ENCODE measurements around the gene SWSAP1. TPM values are rescaled to one million over a fixed set of nuclear protein-coding genes. Genes with fewer than 3 reads are reported as not detected.
A peak's percentile ranks its signal among the peaks of the same experiment; 100 is the strongest.

SWSAP1 gene
- total and polyA plus RNA-seq, 9 of the 15 experiments (the other 6 are each of a cell fraction or from before 2014, with no cell fraction given): 0.18 to 2.8 (median 1.7) TPM

- no peak for TF ChIP-seq STAT6 (CRISPR knock-in tag; IDR thresholded peaks at IDR 0.05)
- no peak for TF ChIP-seq ZNF280B (CRISPR knock-in tag; IDR thresholded peaks at IDR 0.05)
- no peak; the same call in 1 of the 2 replicates for TF ChIP-seq DMBX1 (CRISPR knock-in tag; IDR thresholded peaks at IDR 0.05; ENCODE audit: borderline replicate concordance)
- no peak for TF ChIP-seq CBX2 (IDR thresholded peaks at IDR 0.05; ENCODE audit: insufficient read depth, low read length, poor library complexity, severe bottlenecking)
- peak; percentile 64 for TF ChIP-seq ZFX (CRISPR knock-in tag; IDR thresholded peaks at IDR 0.05)
- no peak for TF ChIP-seq ZSCAN32 (CRISPR knock-in tag; IDR thresholded peaks at IDR 0.05)
- no peak for TF ChIP-seq KAT2B (IDR thresholded peaks at IDR 0.05; ENCODE audit: low read depth, low read length)
- TF ChIP-seq HMGN3 (IDR thresholded peaks at IDR 0.05; ENCODE audit: borderline replicate concordance, extremely low read depth, insufficient read length, low read depth, low read length): peak; percentile 53
- TF ChIP-seq KDM5B (IDR thresholded peaks at IDR 0.05; ENCODE audit: insufficient replicate concordance, low read depth, low read length): peak; percentile 37
- no peak for TF ChIP-seq XRCC4 (IDR thresholded peaks at IDR 0.05; ENCODE audit: extremely low read depth, insufficient read depth, insufficient read length)
- TF ChIP-seq TAF7 (tag; IDR thresholded peaks at IDR 0.05): no peak
- TF ChIP-seq MAX (CRISPR knock-in tag; IDR thresholded peaks at IDR 0.05): peak; percentile 71
- no peak for TF ChIP-seq ZNF175 (CRISPR knock-in tag; IDR thresholded peaks at IDR 0.05; ENCODE audit: low read depth)
- no peak; the same call in 1 of the 2 replicates for TF ChIP-seq PHF8 (IDR thresholded peaks at IDR 0.05; ENCODE audit: borderline replicate concordance, low read length)
- TF ChIP-seq CC2D1A (IDR thresholded peaks at IDR 0.05): peak; percentile 60; the same call in 1 of the 2 replicates
- TF ChIP-seq LARP7 (IDR thresholded peaks at IDR 0.05): no peak
- no peak for TF ChIP-seq IRF2 (CRISPR knock-in tag; IDR thresholded peaks at IDR 0.05)
- no peak for TF ChIP-seq NFRKB (IDR thresholded peaks at IDR 0.05; ENCODE audit: low read depth)
- no peak for TF ChIP-seq IFI16 (CRISPR knock-in tag; IDR thresholded peaks at IDR 0.05)
- TF ChIP-seq ZNF75A (CRISPR knock-in tag; IDR thresholded peaks at IDR 0.05): no peak
- peak; percentile 53; the same call in 1 of the 2 replicates for TF ChIP-seq XRCC5 (IDR thresholded peaks at IDR 0.05; ENCODE audit: low read depth, low read length)
- no peak for TF ChIP-seq U2AF2 (optimal IDR thresholded peaks at IDR 0.05; ENCODE audit: low read depth, low read length)
- peak; percentile 61 for TF ChIP-seq TCF3 (CRISPR knock-in tag; IDR thresholded peaks at IDR 0.05)
- TF ChIP-seq SMARCA5 (IDR thresholded peaks at IDR 0.05): no peak; the same call in 1 of the 2 replicates
These were observed 8.6 kb downstream of the SWSAP1 start (continued) for GRCh38 chr19:11382898-11383705.
